Stimulated activated CD8-positive, alpha-beta memory T cell treated with anti-CD3 and anti-CD28 coated beads, Interleukin-15, amount 100 ng/mL, for 24 hours (primary cell): ENCODE measurements around the gene TPO.

ENCODE experiments used
- DNase-seq: peaks from one replicate; pipeline ENCODE4 v3.0.0-alpha.2; 2020; ENCODE audit warnings: low read depth

TPO gene

GRCh38 chr2:1586251-1586922 is 173.1 kb downstream of the TPO start:
- no peak for DNase-seq

GRCh38 chr2:1586923-1587840 is 173.9 kb downstream of the TPO start:
- DNase-seq = no peak

GRCh38 chr2:1588051-1588977 is 175.1 kb downstream of the TPO start:
- DNase-seq = no peak

GRCh38 chr2:1588978-1589621 is 175.8 kb downstream of the TPO start:
- no peak for DNase-seq

GRCh38 chr2:1590596-1591460 is 177.6 kb downstream of the TPO start:
- no peak for DNase-seq

GRCh38 chr2:1591461-1591770 is 178.2 kb downstream of the TPO start:
- no peak for DNase-seq
